GM12878 (cell line): Measurements from ENCODE around the gene ABCC3. TPM values are rescaled to one million over a fixed set of nuclear protein-coding genes. Genes with fewer than 3 reads are reported as not detected.

Experiments used
- ATAC-seq: fragments of 200-7000 bp; cut with Tn5 transposase; 3 replicates; pipeline ENCODE4 v1.9.1; 2020; ENCODE audit warnings: mild to moderate bottlenecking, moderate library complexity
- BruUV-seq: library from RNA; stranded (reverse); fragments of 400-500 nt; replicated peaks from 2 replicates; lab custom pipeline; 2021; lab: Mats Ljungman, UMichigan
- CTCF ChIA-PET: fragments of 300-600 bp; sonication (Branson Sonifier 250); formaldehyde crosslinking; extraction: SDS; loops from one replicate; lab custom pipeline; 2021; ENCODE audit warnings: inconsistent platforms; lab: Yijun Ruan, JAX
- POLR2A ChIA-PET: fragments of 350-600 bp; formaldehyde crosslinking; extraction: SDS; loops from one replicate; lab custom pipeline; 2021; ENCODE audit warnings: inconsistent platforms; lab: Charles Lee
- RAD21 ChIA-PET: fragments of 300-600 bp; sonication (Branson Sonifier 250); formaldehyde crosslinking; loops from one replicate; lab custom pipeline; 2023; ENCODE audit warnings: antibody characterized with exemption; ENCODE audit not compliant: unreplicated experiment; lab: Charles Lee
- SMC1A ChIA-PET: fragments of 300-600 bp; sonication (Branson Sonifier 250); formaldehyde crosslinking; loops from one replicate; lab custom pipeline; 2023; ENCODE audit not compliant: unreplicated experiment, uncharacterized antibody; lab: Charles Lee
- DNase-seq: peaks from one replicate; pipeline ENCODE4 v3.0.0-alpha.2; 2011; ENCODE audit warnings: low read depth, low spot score
- FAIRE-seq: peaks from 3 replicates; lab custom pipeline; 2011; peaks lifted over from hg19 to GRCh38; lab: Jason Lieb, UNC
- H2AFZ ChIP-seq: 2 replicates; pipeline ENCODE4 v1.6.0; 2011; ENCODE audit warnings: low read depth, low read length, control low read depth; ENCODE audit not compliant: control insufficient read depth
- H3K27ac ChIP-seq: 2 replicates; pipeline ENCODE4 v1.5.1; 2011; ENCODE audit warnings: control low read depth; ENCODE audit not compliant: control insufficient read depth, insufficient read depth
- H3K27me3 ChIP-seq, 2 experiments: replicated peaks in 1 of 2; 2 replicates each; pipeline versions ENCODE4 v1.6.0 to v1.6.1; 2011; ENCODE audit warnings: low read length in 1 of 2; ENCODE audit not compliant: control insufficient read depth in 2 of 2, insufficient read depth in 2 of 2
- H3K36me3 ChIP-seq, 2 experiments: 2 replicates each; pipeline ENCODE4 v1.5.1; 2011; ENCODE audit warnings: low read length in 1 of 2; ENCODE audit not compliant: control insufficient read depth in 2 of 2, insufficient read depth in 2 of 2
- H3K4me1 ChIP-seq: 2 replicates; pipeline ENCODE4 v1.6.1; 2011; ENCODE audit warnings: mild to moderate bottlenecking, low read length, moderate library complexity, mixed read lengths; ENCODE audit not compliant: control insufficient read depth, insufficient read depth
- H3K4me2 ChIP-seq: 2 replicates; pipeline ENCODE4 v1.6.0; 2011; ENCODE audit warnings: control low read depth; ENCODE audit not compliant: control insufficient read depth, insufficient read depth
- H3K4me3 ChIP-seq: fragments of 200-600 bp; sonication (generic); 2 replicates; pipeline ENCODE4 v1.5.1; 2016
- H3K79me2 ChIP-seq: 2 replicates; pipeline ENCODE4 v1.6.0; 2011; ENCODE audit warnings: low read length; ENCODE audit not compliant: control insufficient read depth, insufficient read depth
- H3K9ac ChIP-seq: 2 replicates; pipeline ENCODE4 v1.8.0; 2011; ENCODE audit warnings: low read length, control low read depth, mixed read lengths; ENCODE audit not compliant: control insufficient read depth, insufficient read depth
- H3K9me3 ChIP-seq: replicated peaks from 3 replicates; pipeline ENCODE4 v1.5.1; 2011; ENCODE audit warnings: mild to moderate bottlenecking, low read length; ENCODE audit not compliant: control insufficient read depth, insufficient read depth
- H4K20me1 ChIP-seq: 2 replicates; pipeline ENCODE4 v1.6.0; 2011; ENCODE audit not compliant: control insufficient read depth, insufficient read depth
- BACH1 ChIP-seq: fragments of 450-650 bp; IDR thresholded peaks from 2 replicates; pipeline ENCODE4 v1.6.1; 2017; ENCODE audit warnings: mild to moderate bottlenecking, borderline replicate concordance
- CUX1 ChIP-seq: IDR thresholded peaks from 2 replicates; pipeline ENCODE4 v1.6.1; 2012; ENCODE audit warnings: improper control_type of control experiment, low read depth, low read length; ENCODE audit not compliant: insufficient replicate concordance
- E4F1 ChIP-seq: fragments of 450-650 bp; IDR thresholded peaks from 2 replicates; pipeline ENCODE4 v1.6.1; 2018; ENCODE audit warnings: borderline replicate concordance, mild to moderate bottlenecking; ENCODE audit not compliant: partially characterized antibody
- EGR1 ChIP-seq, 2 experiments: IDR thresholded peaks; 1 replicate in 1 of 2; 2 replicates in 1 of 2; pipeline ENCODE4 v1.6.1; 2011 to 2012; ENCODE audit warnings: low read depth in 2 of 2, low read length in 2 of 2, borderline replicate concordance in 1 of 2, mild to moderate bottlenecking in 1 of 2, moderate library complexity in 1 of 2
- EP300 ChIP-seq, 2 experiments: fragments of 150-350 bp in 1 of 2; IDR thresholded peaks; 2 replicates each; pipeline ENCODE4 v1.6.1; 2011 to 2012; ENCODE audit warnings: low read depth in 2 of 2, low read length in 2 of 2, borderline replicate concordance in 1 of 2, improper control_type of control experiment in 1 of 2, inconsistent platforms in 1 of 2; ENCODE audit not compliant: control insufficient read depth in 1 of 2
- JUND ChIP-seq: IDR thresholded peaks from 2 replicates; pipeline ENCODE4 v1.6.1; 2012; ENCODE audit warnings: low read depth, mild to moderate bottlenecking, low read length, improper control_type of control experiment, moderate library complexity
- LARP7 ChIP-seq: fragments of 450-650 bp; IDR thresholded peaks from 2 replicates; pipeline ENCODE4 v1.6.1; 2017; ENCODE audit warnings: mild to moderate bottlenecking
- NFYB ChIP-seq: IDR thresholded peaks from 2 replicates; pipeline ENCODE4 v1.6.1; 2011; ENCODE audit warnings: low read depth, mild to moderate bottlenecking, low read length, improper control_type of control experiment, moderate library complexity; ENCODE audit not compliant: insufficient read depth
- PML ChIP-seq: IDR thresholded peaks from 2 replicates; pipeline ENCODE4 v1.6.1; 2012; ENCODE audit warnings: low read length, inconsistent platforms
- RAD21 ChIP-seq: IDR thresholded peaks from 2 replicates; pipeline ENCODE4 v1.6.1; 2011; ENCODE audit warnings: mild to moderate bottlenecking, low read depth, low read length, moderate library complexity; ENCODE audit not compliant: insufficient read depth
- SIN3A ChIP-seq: IDR thresholded peaks from 2 replicates; pipeline ENCODE4 v1.6.1; 2012; ENCODE audit warnings: low read depth, low read length, improper control_type of control experiment
- SREBF1 ChIP-seq: IDR thresholded peaks from 2 replicates; pipeline ENCODE4 v1.6.1; 2012; ENCODE audit warnings: mild to moderate bottlenecking, low read length
- STAT1 ChIP-seq: fragments of 450-650 bp; conservative IDR thresholded peaks from 2 replicates; pipeline ENCODE4 v1.6.1; 2014; ENCODE audit warnings: antibody characterized with exemption, mild to moderate bottlenecking
- TBL1XR1 ChIP-seq: IDR thresholded peaks from 2 replicates; pipeline ENCODE4 v1.6.1; 2012; ENCODE audit warnings: low read depth, low read length, improper control_type of control experiment
- TCF3 ChIP-seq: IDR thresholded peaks from 2 replicates; pipeline ENCODE4 v1.6.1; 2012; ENCODE audit warnings: low read depth, mild to moderate bottlenecking, low read length, borderline replicate concordance; ENCODE audit not compliant: insufficient read depth
- ZNF24 ChIP-seq: fragments of 450-650 bp; IDR thresholded peaks from 2 replicates; pipeline ENCODE4 v1.6.1; 2017; ENCODE audit warnings: antibody characterized with exemption, mild to moderate bottlenecking
- WGBS: methylation state at CpG from one replicate; pipeline ENCODE4 v1.1.6; 2016; ENCODE audit warnings: low lambda C conversion rate; ENCODE audit not compliant: insufficient replicate concordance, insufficient coverage; ENCODE audit errors: missing lambda C conversion rate; 5-methylcytosine and 5-hydroxymethylcytosine counted together
- in situ Hi-C: fragments of 300-500 bp; cut with MboI; formaldehyde crosslinking; loops from 9 replicates; pipeline ENCODE4 v1.14.3; 2018; ENCODE audit warnings: mixed read lengths
- intact Hi-C: fragments of 100-400 bp; cut with micrococcal nuclease; formaldehyde crosslinking; loops from one replicate; pipeline ENCODE4 v1.14.2; 2022; ENCODE audit not compliant: unreplicated experiment
- polyA plus RNA-seq, 11 experiments: library from polyadenylated mRNA; depleted of rRNA in 4 of 11; unstranded in 6 of 11; stranded (reverse) in 5 of 11; fragments of >200 nt; fragmentation: Nextera tagmentation in 4 of 11; fragmentation: Illumina TruSeq in 1 of 11; extraction: Ambion mirVana in 4 of 11; extraction: Trizol in 1 of 11; gene quantifications; 1 replicate in 1 of 11; 2 replicates in 10 of 11; pipeline versions ENCODE4 v1.2.1 to v1.2.3, GENCODE V29; 2011 to 2016; ENCODE audit warnings: inconsistent platforms in 2 of 11, missing spikeins in 2 of 11, low read depth in 1 of 11
- total RNA-seq, 4 experiments: library from RNA; depleted of rRNA in 3 of 4; stranded (reverse); fragments of >200 nt in 3 of 4; fragmentation: Illumina TruSeq in 1 of 4; extraction: Trizol in 1 of 4; gene quantifications; 2 replicates each; pipeline versions ENCODE4 v1.2.1 to v1.2.3, GENCODE V29; 2013 to 2021

ABCC3 gene
- total and polyA plus RNA-seq, 10 of the 15 experiments (the other 5 are each of a cell fraction or from before 2014, with no cell fraction given): 0.21 to 2.3 (median 0.71) TPM; not detected in 6

GRCh38 chr17:50728881-50729765, 94.4 kb downstream of the ABCC3 start:
- Histone ChIP-seq H4K20me1 (peaks cover 15% of the 10 kb centered on the region; the same call in 1 of the 2 replicates), H3K9me3 (no peaks in the 10 kb centered on the region), H3K4me1 (no peaks in the 10 kb centered on the region), H3K9ac (no peak overlapping the region), H2AFZ (no peak overlapping the region), H3K4me2 (no peak overlapping the region), H3K36me3 (peaks cover 0 to 2% of the 10 kb centered on the region in 2 experiments; a peak in 3 of 4 replicates), H3K4me3 (no peak overlapping the region), H3K79me2 (peaks cover 91% of the 10 kb centered on the region), H3K27me3 (no peaks in the 10 kb centered on the region), H3K27ac (no peak overlapping the region)
- POLR2A ChIA-PET: interaction anchor here (1.1 kb wide), 1 partner anchor 9 kb away, joined by 3 read pairs; no protein-coding TSS in a partner anchor
- ATAC-seq: no peak
- SMC1A ChIA-PET: no interaction called here
- RAD21 ChIA-PET: no interaction called here
- 57% methylated on average over 5 of the region's 5 CpGs for WGBS
- intact Hi-C loops (no loop called here), in situ Hi-C loops (no loop called here)
- CTCF ChIA-PET: no interaction called here
- DNase-seq: no peak
- FAIRE-seq: no peak
- TSS peak; percentile 18 for BruUV-seq
- TF ChIP-seq STAT1: no peak
- TF ChIP-seq SREBF1: no peak
- no peak for TF ChIP-seq CUX1
- TF ChIP-seq LARP7: no peak
- TF ChIP-seq JUND: no peak
- TF ChIP-seq EP300 (IDR thresholded peaks at IDR 0.05; ENCODE audit: borderline replicate concordance in 1 of 2, control insufficient read depth in 1 of 2, low read depth in 2 of 2, low read length in 2 of 2): no peak
- no peak for TF ChIP-seq EGR1 (IDR thresholded peaks at IDR 0.05; ENCODE audit: borderline replicate concordance in 1 of 2, low read depth in 2 of 2, low read length in 2 of 2)
- TF ChIP-seq PML: no peak
- no peak for TF ChIP-seq RAD21
- TF ChIP-seq ZNF24: no peak
- TF ChIP-seq NFYB: no peak
- no peak for TF ChIP-seq E4F1
- TF ChIP-seq TCF3: no peak
- no peak for TF ChIP-seq BACH1
- no peak for TF ChIP-seq TBL1XR1
- no peak for TF ChIP-seq SIN3A
